NCI-H446 (cell line): Measurements from ENCODE around the gene UNC119.

ENCODE experiments used
- DNase-seq, 2 experiments: peaks; one replicate each; lab custom pipeline; 2025; lab: John Stamatoyannopoulos, UW

Gene UNC119

GRCh38 chr17:28544402-28545140 lies 7.9 kb downstream of the UNC119 start:
- no peak for DNase-seq

GRCh38 chr17:28541439-28541838 lies 11.0 kb downstream of the UNC119 start:
- no peak for DNase-seq

DNA sequence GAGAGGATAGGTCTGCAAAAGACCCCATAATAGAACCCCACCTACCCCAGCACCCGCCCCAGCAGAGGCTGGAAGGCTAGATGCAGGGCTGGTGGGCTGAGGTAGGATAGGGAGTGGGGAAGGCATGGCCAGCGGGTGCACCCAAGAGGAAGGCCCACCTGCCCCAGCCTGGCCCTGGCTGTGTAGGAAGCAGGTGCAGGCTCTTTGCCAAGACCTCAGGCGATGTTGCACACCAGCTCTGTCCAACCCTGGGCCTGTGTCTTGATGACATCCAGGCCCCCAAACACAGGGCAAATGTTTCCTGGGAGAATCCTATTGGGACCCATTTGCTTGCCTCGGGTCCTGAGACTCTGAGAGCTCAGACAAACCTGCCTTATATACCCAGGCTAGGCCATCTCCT lies 12.2 kb downstream of the UNC119 start:
- DNase-seq: no peak

GRCh38 chr17:28538296-28538895 lies 14.0 kb downstream of the UNC119 start:
- DNase-seq: no peak

- no peak for DNase-seq
These were observed 15.2 kb downstream of the UNC119 start for GRCh38 chr17:28537219-28537610.

DNA sequence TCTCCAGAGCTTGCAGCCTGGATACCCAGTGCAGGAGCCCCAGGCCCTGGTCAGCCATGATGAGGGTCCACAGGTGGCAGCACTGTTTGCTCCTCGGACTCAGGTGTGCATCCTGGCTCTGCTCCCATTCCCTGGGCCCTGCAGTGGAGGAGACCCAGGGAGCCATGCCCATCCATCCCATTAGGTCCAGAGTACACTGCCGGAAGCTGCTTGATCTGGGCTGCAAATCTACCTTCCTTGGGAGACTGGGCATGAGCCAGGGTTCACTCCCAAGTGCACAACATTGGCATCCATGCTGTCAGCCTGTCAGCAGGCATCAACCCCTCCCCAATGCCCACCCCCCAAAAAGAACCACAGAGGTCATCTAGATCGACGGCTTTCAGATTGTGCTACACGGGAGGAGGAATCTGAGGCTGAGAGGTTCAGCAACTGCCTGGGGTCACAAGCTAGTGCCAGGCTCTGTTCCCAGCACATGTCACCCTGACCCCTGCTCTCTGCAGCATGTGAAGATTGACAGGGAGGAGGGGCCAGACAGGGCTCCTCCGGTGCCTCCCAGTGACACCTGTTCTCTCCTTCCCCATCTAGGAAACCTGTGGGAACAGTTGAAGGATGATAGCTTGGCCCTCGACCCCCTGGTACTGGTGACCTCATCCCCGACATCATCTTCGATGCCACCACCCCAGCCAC lies 15.7 kb downstream of the UNC119 start:
- no peak for DNase-seq

DNA sequence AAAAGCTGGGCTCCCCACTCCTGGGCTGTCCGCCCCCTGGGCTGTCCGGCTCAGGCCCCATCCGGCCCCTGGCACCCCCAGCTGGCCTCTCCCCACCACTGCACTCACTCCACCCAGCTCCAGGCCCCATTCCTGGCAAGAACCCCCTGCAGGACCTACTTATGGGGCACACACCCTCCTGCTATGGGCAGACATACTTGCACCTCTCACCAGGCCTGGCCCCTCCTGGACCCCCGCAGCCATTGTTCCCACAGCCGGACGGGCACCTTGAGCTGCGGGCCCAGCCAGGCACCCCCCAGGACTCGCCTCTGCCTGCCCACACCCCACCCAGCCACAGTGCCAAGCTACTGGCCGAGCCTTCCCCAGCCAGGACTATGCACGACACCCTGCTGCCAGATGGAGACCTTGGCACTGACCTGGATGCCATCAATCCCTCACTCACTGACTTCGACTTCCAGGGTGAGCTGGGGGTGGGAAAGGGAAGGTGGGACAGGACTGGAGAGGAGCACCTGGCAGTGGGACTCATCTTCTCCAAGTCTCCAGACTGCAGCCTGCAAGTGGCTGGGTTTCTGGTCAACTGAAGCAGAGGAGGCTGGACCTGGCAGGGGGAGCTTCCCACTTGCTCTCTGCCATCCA lies 17.6 kb downstream of the UNC119 start:
- DNase-seq: no peak

GRCh38 chr17:28533091-28533807 lies 19.2 kb downstream of the UNC119 start:
- no peak for DNase-seq

GRCh38 chr17:28532050-28532960 lies 20.1 kb downstream of the UNC119 start:
- DNase-seq: no peak

- DNase-seq: no peak
These were observed 21.5 kb downstream of the UNC119 start for GRCh38 chr17:28530926-28531325.

GRCh38 chr17:28530250-28530649 lies 22.2 kb downstream of the UNC119 start:
- DNase-seq: no peak

- DNase-seq: no peak
These were observed 23.4 kb downstream of the UNC119 start for GRCh38 chr17:28529013-28529400.

- DNase-seq: no peak
These were observed 24.0 kb downstream of the UNC119 start for GRCh38 chr17:28528327-28529012.

GRCh38 chr17:28527859-28528258 lies 24.6 kb downstream of the UNC119 start:
- DNase-seq: no peak

DNA sequence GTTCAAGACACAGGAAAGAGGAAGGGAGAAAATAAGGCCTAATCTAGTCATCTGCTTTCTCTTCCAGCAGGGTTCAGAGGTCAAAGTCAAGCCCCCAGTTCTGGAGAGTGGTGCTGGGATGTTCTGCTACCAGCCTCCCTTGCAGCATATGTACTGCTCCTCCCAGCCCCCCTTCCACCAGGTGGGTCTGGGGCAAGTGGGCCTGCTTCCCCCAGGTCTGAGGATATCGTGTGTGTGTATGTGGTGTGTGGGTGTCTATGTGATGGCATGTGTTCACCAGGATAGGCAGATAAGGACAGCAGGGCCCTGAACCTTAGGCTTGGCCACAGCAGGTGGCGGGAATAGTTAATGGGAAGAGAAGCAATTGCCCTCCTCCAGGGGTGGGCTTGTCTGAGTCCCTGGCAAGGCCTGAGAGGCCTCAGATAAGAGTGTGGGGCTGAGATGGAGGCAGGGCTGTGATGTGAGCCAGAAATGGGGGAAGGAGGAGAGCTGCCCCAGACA lies 25.2 kb downstream of the UNC119 start:
- no peak for DNase-seq

- DNase-seq: no peak
These were observed 26.0 kb downstream of the UNC119 start for GRCh38 chr17:28526381-28526780.

- no peak for DNase-seq
These were observed 27.7 kb downstream of the UNC119 start for GRCh38 chr17:28524476-28525424.

DNA sequence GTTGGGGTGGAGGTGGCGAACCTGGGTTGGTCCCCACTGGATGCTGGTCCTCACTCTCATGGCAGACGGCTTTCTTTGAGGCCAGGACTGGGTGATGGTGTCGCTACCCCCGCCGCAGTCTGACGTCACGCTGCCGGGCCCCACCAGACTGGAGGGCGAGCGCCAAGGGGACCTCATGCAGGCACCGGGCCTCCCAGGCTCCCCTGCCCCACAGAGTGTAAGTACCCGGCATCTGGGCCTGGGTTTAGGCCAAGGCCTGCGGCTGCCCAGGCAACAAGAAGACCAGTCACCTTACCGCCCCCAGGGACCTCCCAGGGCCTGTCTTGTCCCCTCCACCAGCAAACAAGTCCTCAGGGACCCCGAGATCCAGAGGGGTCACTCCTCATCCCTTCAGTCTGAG lies 28.5 kb downstream of the UNC119 start:
- DNase-seq: no peak

- DNase-seq: no peak
These were observed 29.2 kb downstream of the UNC119 start for GRCh38 chr17:28523186-28523585.
